K562 (cell line): ENCODE data around the gene SART3.

Source experiments
- EP300 ChIP-seq: IDR thresholded peaks from 2 replicates; pipeline ENCODE4 v1.6.1; 2012; ENCODE audit warnings: low read length, improper control_type of control experiment
- FOXK2 ChIP-seq, 2 experiments: fragments of 450-650 bp; IDR thresholded peaks in 1 of 2; conservative IDR thresholded peaks in 1 of 2; 2 replicates each; pipeline ENCODE4 v1.6.1; 2016; ENCODE audit warnings: low read depth in 2 of 2, mild to moderate bottlenecking in 1 of 2
- FOXM1 ChIP-seq, 2 experiments: fragments of 450-650 bp in 1 of 2; sonication (generic) in 1 of 2; formaldehyde crosslinking in 1 of 2; IDR thresholded peaks; 2 replicates each; pipeline versions ENCODE4 v1.6.1 to v1.9.0; 2017 to 2022; ENCODE audit warnings: low read depth in 2 of 2, mild to moderate bottlenecking in 2 of 2, missing genetic modification reagents in 1 of 2, moderate library complexity in 1 of 2
- MXI1 ChIP-seq: IDR thresholded peaks from 2 replicates; pipeline ENCODE4 v1.6.1; 2011; ENCODE audit warnings: low read depth, mild to moderate bottlenecking, improper control_type of control experiment, low read length
- RCOR1 ChIP-seq, 2 experiments: IDR thresholded peaks; 2 replicates each; pipeline ENCODE4 v1.6.1; 2012; ENCODE audit warnings: low read depth in 2 of 2, low read length in 2 of 2, borderline replicate concordance in 1 of 2, improper control_type of control experiment in 1 of 2
- SMC3 ChIP-seq: conservative IDR thresholded peaks from 2 replicates; pipeline ENCODE4 v1.6.1; 2011; ENCODE audit warnings: low read depth, low read length, improper control_type of control experiment; ENCODE audit not compliant: insufficient read depth
- TF ChIP-seq, protein P1 (sequence below), 3 experiments: IDR thresholded peaks in 2 of 3; conservative IDR thresholded peaks in 1 of 3; 2 replicates each; pipeline ENCODE4 v1.5.1; 2011 to 2012; ENCODE audit warnings: low read length in 3 of 3, mild to moderate bottlenecking in 3 of 3, control low read depth in 2 of 3, improper control_type of control experiment in 1 of 3, inconsistent platforms in 1 of 3, low read depth in 1 of 3, mixed read lengths in 1 of 3, moderate library complexity in 1 of 3; ENCODE audit not compliant: insufficient read depth in 2 of 3

DNA sequence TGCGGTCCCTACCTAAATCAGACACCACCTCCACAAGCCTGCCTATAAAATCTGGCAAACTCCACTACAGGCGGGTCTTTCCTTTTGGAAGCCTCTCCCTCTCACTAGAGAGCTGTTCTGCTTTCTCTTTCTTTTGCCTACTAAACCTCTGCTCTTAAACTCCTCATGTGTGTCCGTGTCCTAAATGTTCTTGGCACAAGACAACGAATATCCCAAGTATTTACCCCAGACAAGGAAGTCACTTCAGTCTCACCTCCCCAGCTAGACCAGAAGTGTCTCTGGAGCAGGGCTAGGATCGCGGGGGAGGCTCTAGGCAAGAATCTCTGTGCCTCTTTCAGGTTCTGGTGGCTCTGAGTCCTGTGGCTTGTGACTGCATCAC lies 83.1 kb downstream of the SART3 start:
- TF ChIP-seq SMC3 (no peak), FOXM1 (IDR thresholded peaks at IDR 0.05; ENCODE audit: low read depth) (no peak), FOXM1 (CRISPR knock-in tag; IDR thresholded peaks at IDR 0.05; ENCODE audit: low read depth) (no peak), RCOR1 (IDR thresholded peaks at IDR 0.05; ENCODE audit: borderline replicate concordance in 1 of 2, low read depth in 2 of 2, low read length in 2 of 2) (no peak), MXI1 (no peak), FOXK2 (conservative IDR thresholded peaks at IDR 0.05 in 1 of 2, IDR thresholded peaks at IDR 0.05 in 1 of 2; ENCODE audit: low read depth in 2 of 2) (no peak), EP300 (no peak)
- TF ChIP-seq, protein P1, sequence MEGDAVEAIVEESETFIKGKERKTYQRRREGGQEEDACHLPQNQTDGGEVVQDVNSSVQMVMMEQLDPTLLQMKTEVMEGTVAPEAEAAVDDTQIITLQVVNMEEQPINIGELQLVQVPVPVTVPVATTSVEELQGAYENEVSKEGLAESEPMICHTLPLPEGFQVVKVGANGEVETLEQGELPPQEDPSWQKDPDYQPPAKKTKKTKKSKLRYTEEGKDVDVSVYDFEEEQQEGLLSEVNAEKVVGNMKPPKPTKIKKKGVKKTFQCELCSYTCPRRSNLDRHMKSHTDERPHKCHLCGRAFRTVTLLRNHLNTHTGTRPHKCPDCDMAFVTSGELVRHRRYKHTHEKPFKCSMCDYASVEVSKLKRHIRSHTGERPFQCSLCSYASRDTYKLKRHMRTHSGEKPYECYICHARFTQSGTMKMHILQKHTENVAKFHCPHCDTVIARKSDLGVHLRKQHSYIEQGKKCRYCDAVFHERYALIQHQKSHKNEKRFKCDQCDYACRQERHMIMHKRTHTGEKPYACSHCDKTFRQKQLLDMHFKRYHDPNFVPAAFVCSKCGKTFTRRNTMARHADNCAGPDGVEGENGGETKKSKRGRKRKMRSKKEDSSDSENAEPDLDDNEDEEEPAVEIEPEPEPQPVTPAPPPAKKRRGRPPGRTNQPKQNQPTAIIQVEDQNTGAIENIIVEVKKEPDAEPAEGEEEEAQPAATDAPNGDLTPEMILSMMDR (IDR thresholded peaks at IDR 0.05 in 2 of 3, conservative IDR thresholded peaks at IDR 0.05 in 1 of 3; ENCODE audit: insufficient read depth in 2 of 3, low read depth in 1 of 3, low read length in 3 of 3) = no peak
